ENCODE measurements around the gene FAM171A1.

DNA sequence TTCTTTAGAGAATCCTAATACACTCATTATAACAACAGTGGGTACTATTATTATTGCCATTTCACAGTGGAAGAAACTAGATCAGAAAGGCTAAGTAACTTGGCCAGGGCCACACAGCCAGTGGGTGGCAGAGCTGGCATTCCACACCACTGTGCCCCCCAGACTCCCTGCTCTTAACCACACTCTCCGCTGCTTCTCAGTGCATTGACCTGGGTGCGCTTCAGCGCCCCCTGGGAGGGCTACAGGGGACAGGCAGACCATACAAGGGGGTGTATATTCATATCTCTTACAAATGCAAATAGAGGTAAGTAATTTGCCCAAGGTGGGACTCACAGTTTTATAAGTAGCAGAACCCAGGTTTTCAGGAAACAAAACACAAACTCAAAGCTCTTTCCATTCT, 125.6 kb downstream of the FAM171A1 start:
- TF ChIP-seq GATA2 (IDR thresholded peaks at IDR 0.05; ENCODE audit: low read depth, low read length): no peak
- no peak for TF ChIP-seq GATA3 (IDR thresholded peaks at IDR 0.05; ENCODE audit: low read depth, low read length)
